Skeletal muscle satellite cell (primary cell): ENCODE measurements around the gene COQ10B.

Source experiments
- H3K27me3 ChIP-seq: 2 replicates; pipeline ENCODE4 v1.7.0; 2013; ENCODE audit warnings: low read length; ENCODE audit not compliant: control insufficient read depth, insufficient read depth
- H3K36me3 ChIP-seq: 2 replicates; pipeline ENCODE4 v1.7.0; 2013; ENCODE audit warnings: mild to moderate bottlenecking, control low read depth, low read length; ENCODE audit not compliant: insufficient read depth
- H3K4me1 ChIP-seq: 2 replicates; pipeline ENCODE4 v1.7.0; 2013; ENCODE audit warnings: low read length; ENCODE audit not compliant: control insufficient read depth, insufficient read depth
- H3K4me2 ChIP-seq: 2 replicates; pipeline ENCODE4 v1.7.0; 2013; ENCODE audit warnings: mild to moderate bottlenecking, low read length
- H3K4me3 ChIP-seq: 2 replicates; pipeline ENCODE4 v1.7.0; 2013; ENCODE audit warnings: low read length
- H3K9ac ChIP-seq: 2 replicates; pipeline ENCODE4 v1.7.0; 2013; ENCODE audit warnings: mild to moderate bottlenecking, low read depth, low read length, moderate library complexity
- H3K9me3 ChIP-seq: replicated peaks from 2 replicates; pipeline ENCODE4 v1.7.0; 2013; ENCODE audit warnings: mild to moderate bottlenecking, control low read depth, low read length

The COQ10B gene

DNA sequence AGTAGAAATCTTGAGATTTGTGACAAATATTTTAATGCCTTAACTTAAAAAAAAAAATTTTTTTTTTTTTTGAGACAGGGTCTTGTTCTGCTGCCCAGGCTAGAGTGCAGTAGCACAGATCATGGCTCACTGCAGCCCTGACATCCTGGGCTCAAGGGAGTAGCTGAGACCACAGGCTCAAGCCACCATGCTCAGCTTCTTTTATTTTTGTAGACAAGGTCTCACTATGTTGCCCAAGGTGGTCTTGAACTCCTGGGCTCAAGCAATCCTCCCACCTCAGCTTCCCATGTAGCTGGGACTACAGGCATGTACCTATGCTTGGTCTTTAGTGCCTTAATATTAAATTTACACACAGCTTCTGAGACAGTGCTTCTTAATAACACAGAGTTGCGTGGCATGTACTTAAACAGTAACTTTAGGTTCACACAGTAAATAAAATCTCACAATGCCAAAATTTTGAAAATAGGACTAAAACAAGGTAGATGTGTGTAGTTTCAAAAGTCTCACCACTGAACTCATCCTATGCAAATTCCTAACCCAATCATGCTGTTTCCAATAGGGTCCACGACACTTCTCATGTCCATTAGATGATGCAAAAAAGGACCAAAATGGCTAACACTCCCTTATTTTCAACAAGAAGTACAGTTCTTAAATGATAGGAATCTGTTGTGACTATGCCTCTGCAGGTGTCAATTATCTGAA lies 42.2 kb downstream of the COQ10B start:
- Histone ChIP-seq H3K4me1 (peaks cover 16% of the 10 kb centered on the region), H3K27me3 (no peaks in the 10 kb centered on the region), H3K36me3 (peaks cover 64% of the 10 kb centered on the region), H3K9ac (no peak overlapping the region), H3K4me2 (peak overlapping the region; percentile 84), H3K4me3 (no peak overlapping the region), H3K9me3 (no peaks in the 10 kb centered on the region)

DNA sequence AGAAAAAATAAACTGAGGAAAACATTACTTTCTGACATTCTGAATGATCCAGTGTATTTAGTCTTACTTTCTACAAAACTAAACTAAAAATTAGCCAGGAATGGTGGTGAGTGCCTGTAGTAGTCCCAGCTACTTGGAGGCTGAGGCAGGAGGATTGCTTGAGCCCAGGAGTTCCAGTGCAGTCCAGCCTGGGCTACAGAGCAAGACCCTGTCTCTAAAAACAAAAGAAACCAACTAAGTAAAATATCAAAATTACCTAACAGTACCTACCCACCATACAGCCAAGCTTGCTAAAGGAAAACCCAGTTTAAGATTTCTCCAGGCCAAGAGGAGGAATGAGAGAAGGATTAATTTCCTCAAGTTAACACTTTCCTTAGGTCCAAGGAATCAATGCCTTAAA lies 43.3 kb downstream of the COQ10B start:
- Histone ChIP-seq H3K4me2 (peak overlapping the region; percentile 84), H3K9ac (no peak overlapping the region), H3K4me1 (peaks cover 17% of the 10 kb centered on the region), H3K4me3 (no peak overlapping the region), H3K9me3 (no peaks in the 10 kb centered on the region), H3K36me3 (peaks cover 56% of the 10 kb centered on the region), H3K27me3 (no peaks in the 10 kb centered on the region)

DNA sequence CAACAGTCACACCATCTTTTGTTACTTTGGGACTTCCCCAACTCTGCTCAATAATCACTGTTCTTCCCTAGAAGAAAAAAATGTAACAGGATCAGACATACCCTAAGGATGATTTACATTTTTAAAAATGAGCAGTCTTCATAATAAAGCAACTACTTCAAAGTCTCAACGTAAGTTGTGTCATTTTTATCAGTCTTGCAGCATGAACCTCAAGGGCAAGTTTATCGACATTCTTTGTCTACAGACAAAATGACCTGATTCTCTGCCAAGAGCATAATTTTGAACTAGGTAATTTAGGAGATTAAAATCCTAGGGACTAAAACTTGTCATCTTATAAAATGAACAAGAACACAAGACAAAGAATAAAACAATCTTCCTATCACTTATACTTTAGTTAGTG lies 44.0 kb downstream of the COQ10B start:
- Histone ChIP-seq H3K9me3 (no peaks in the 10 kb centered on the region), H3K4me1 (peaks cover 23% of the 10 kb centered on the region), H3K27me3 (no peaks in the 10 kb centered on the region), H3K4me2 (peak overlapping the region; percentile 84), H3K4me3 (peak overlapping the region; percentile 82), H3K9ac (no peak overlapping the region), H3K36me3 (peaks cover 56% of the 10 kb centered on the region)

DNA sequence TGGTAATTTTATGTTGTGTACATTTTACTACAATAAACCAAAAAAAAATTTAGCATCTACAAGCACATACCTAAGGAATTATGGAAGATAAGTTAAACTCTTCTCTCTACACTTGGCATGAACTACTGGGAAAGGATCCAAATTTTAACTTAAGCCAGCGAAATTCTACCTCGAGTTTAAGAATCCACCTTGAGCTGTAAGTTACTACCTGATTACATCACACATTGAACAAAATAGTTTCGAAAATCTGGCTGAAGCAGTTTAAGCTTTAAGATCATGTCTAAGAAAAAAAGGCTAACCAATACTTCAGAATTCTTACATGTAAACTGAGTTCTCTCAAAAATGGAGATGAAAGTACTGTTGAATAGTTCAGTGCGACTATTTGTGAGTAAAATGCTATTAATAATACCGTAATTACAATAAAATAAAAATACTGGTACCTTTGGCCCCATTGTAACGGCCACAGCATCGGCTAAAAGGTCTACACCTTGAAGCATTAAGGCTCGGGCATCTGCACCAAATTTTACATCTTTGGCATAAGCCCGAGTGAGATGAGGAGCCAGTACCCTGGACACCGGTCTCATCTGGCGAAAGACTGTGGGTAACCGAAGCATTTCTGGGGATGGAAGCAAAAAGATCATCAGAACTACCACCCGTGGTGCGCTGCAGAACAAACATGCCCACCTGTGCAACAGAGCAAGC lies 45.0 kb downstream of the COQ10B start:
- Histone ChIP-seq H3K9me3 (no peaks in the 10 kb centered on the region), H3K36me3 (peaks cover 60% of the 10 kb centered on the region), H3K4me2 (peak overlapping the region; percentile 84), H3K9ac (peak overlapping the region; percentile 91), H3K27me3 (no peaks in the 10 kb centered on the region), H3K4me1 (peaks cover 25% of the 10 kb centered on the region), H3K4me3 (peak overlapping the region; percentile 82)

DNA sequence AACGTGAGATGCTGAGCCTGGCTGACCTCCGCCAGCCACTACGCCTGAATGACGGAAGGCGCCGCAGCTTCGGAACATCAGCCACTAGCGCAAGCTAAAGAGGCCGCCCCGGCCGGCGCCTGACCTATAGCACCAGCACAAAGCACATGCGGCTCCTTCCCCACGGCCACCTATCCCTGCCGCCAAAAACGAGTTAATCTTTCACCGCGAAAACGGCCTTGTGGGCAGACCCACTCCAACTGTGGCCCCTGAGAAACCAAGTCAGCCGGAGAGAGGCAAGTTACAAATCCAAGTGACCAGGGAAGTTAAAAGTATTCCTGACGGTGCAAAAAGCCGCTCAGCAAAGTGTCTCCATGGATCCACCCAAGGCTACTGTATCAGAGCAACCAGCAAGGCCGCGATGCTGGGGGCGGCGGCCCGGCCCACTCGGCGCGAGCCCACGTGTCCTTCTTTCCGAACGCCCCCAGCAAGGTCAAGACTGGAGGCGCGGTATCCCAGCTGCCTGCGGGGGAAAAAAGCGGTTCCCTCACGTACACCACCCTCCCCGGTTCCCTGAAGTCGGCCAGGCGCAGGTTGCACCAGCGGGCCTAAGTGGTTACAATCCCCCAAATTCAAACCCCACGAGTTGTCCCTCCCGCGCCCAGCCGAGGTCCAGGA lies 45.7 kb downstream of the COQ10B start:
- peak overlapping the region; percentile 91 for H3K9ac ChIP-seq
- peak overlapping the region; percentile 84 for H3K4me2 ChIP-seq
- peaks cover 25% of the 10 kb centered on the region for H3K4me1 ChIP-seq
- H3K9me3 ChIP-seq = no peaks in the 10 kb centered on the region
- H3K4me3 ChIP-seq = peak overlapping the region; percentile 82
- no peaks in the 10 kb centered on the region for H3K27me3 ChIP-seq
- H3K36me3 ChIP-seq = peaks cover 63% of the 10 kb centered on the region

DNA sequence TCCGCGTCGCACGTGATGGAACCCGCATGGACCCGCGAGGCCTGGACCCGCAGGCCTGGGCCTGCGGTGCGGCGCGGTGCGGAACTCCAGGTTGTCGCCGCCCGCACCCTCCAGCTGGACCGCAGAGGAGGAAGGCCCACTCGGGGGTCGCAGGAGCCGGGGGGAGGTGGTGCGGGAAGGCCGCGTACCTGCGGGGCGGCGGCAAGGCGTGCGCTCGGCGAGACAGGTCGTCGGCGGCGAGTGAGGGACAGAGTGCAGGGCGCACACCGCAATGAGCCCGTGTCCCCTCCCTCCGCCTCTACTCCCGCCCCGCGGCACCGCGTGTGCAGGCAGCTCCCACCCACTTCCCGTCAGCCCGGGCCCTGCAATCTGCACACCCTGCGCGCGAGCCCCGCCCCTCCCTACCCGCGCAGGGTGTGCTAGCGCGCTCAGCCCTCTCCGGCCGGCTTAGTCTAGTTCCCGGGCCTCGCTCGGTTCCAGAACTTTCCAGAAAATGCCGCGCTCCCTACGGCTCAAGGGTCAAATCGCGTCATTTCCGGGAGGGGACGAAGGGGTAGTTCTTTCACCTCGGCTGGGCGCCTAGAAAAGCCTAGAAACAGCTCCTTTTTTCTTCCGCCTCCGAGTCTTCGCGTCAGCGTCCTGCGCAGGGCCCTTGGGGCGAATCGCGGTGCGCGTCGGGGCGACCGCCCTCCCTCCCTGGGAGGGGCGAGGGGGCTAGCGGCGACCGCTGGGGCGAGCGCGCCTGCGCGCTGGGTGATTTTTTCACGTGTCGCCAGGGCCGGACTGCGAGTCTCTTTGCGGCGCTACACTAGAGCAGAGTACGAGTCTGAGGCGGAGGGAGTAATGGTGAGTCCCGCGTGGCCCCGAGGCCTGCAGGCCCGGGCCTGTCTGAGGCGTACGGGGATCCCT lies 46.5 kb downstream of the COQ10B start, which contains the start of the genes HSPD1 and HSPE1:
HSPD1 (minus strand) TSS at position 247 of the 909 bp plus-strand sequence. CDS start 992 bp downstream, outside the sequence.
HSPE1 (plus strand) TSS at position 786 of the 909 bp plus-strand sequence; CDS start at position 844, 58 bp downstream.
- Histone ChIP-seq H3K36me3 (peaks cover 63% of the 10 kb centered on the region), H3K4me3 (peak within 1 kb of the TSS; percentile 82)

DNA sequence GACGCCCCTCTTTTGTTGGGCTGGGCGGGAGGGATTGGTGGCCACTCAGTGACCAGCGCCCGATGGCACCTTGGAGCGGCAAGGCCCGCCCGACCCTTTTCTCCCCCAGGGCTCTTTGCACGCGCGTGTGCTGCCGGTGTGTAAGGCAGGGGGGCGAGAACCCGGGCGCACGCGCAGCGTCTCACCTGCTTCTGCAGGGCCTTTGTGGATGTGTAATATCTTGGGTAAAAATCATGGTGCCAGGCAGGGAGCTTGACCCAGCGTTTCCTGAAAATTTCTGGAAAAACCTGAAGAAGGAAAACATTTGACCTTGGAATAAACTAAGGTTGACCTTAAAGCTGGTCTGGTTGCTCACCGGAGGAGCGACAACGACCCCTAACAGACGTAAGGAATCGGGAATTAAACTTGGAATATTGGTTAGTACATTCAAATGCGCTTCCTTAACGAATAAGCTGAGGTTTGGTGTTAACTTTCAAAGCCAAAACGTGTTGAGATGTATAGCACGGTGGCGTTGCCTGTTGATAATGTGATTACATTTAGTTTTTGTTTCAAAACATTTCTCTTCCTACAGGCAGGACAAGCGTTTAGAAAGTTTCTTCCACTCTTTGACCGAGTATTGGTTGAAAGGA lies 47.3 kb downstream of the COQ10B start:
- Histone ChIP-seq H3K9ac (peak overlapping the region; percentile 91), H3K4me1 (peaks cover 25% of the 10 kb centered on the region), H3K4me2 (peak overlapping the region; percentile 84), H3K9me3 (no peaks in the 10 kb centered on the region), H3K27me3 (no peaks in the 10 kb centered on the region), H3K4me3 (peak overlapping the region; percentile 82), H3K36me3 (peaks cover 56% of the 10 kb centered on the region)

More for the DNA sequence above, 46.5 kb downstream of the COQ10B start, which contains the start of the genes HSPD1 and HSPE1:
- Histone ChIP-seq H3K9me3 (no peaks in the 10 kb centered on the region), H3K4me1 (peaks cover 25% of the 10 kb centered on the region), H3K9ac (peak within 1 kb of the TSS; percentile 91), H3K4me2 (peak within 1 kb of the TSS; percentile 84), H3K27me3 (no peaks in the 10 kb centered on the region)

DNA sequence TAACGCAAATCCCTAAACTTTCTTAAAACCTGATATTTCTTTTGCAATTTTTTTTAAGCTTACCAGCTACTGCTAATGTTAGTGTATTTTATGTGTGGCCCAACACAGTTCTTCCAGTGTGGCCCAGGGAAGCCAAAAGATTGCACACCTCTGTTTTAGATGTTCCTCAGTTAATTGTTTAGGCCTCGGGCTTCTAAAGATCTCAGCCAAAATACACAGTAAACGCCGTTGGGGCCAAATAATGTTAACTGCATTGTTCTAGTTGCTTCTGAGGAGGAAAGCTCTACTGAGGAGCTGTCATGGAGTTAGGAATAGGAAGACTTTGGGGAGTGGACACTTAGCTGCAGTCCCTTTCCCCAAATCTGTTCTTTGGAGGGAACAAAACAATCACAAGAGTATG lies 48.8 kb downstream of the COQ10B start:
- peak overlapping the region; percentile 82 for H3K4me3 ChIP-seq
- no peaks in the 10 kb centered on the region for H3K9me3 ChIP-seq
- H3K9ac ChIP-seq = peak overlapping the region; percentile 91
- H3K36me3 ChIP-seq = peaks cover 40% of the 10 kb centered on the region
- H3K4me2 ChIP-seq = peak overlapping the region; percentile 84
- no peaks in the 10 kb centered on the region for H3K27me3 ChIP-seq
- peaks cover 21% of the 10 kb centered on the region for H3K4me1 ChIP-seq

DNA sequence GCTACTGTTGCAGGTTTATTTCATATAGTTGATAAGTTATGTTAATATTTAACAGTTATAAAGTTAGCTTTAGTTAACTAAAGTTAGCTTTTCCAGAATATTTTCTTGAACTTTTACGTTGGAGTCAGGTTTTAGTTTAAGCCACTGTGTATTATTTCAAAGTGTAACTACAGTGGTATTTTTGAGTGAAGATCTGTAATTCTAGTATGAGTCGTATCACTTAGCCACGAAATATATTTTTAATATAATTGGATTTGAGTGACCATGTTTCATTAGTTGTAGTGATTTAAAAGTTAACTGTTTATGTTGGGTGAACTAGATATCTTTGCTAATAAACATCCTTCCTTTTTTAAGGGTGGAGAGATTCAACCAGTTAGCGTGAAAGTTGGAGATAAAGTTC lies 49.3 kb downstream of the COQ10B start:
- Histone ChIP-seq H3K27me3 (no peaks in the 10 kb centered on the region), H3K9me3 (no peaks in the 10 kb centered on the region), H3K4me3 (no peak overlapping the region), H3K4me2 (peak overlapping the region; percentile 84), H3K36me3 (peaks cover 35% of the 10 kb centered on the region), H3K4me1 (peaks cover 17% of the 10 kb centered on the region), H3K9ac (peak overlapping the region; percentile 91)

DNA sequence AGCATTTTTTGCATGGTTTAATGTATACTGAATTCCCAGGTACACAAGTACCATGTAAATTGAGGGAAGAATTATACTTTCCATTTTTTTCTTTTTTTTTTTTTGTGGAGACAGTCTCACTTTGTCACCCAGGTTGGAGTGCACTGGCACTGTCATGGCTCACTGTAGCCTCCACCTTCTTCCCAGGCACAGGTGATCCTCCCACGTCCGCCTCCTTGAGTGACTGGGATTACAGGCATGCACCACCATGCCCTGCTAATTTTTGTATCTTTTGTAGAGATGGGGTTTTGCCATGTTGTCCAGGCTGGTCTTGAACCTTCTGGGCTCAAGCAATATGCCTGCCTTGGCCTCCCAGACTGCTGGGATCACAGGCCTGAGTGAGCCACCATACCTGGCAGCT lies 50.6 kb downstream of the COQ10B start:
- Histone ChIP-seq H3K9ac (no peak overlapping the region), H3K4me3 (no peak overlapping the region), H3K27me3 (no peaks in the 10 kb centered on the region), H3K4me2 (no peak overlapping the region), H3K36me3 (peaks cover 32% of the 10 kb centered on the region), H3K4me1 (peaks cover 9% of the 10 kb centered on the region), H3K9me3 (no peaks in the 10 kb centered on the region)
